ENCODE data around the gene STX5. TPM values are rescaled to one million over a fixed set of nuclear protein-coding genes. Genes with fewer than 3 reads are reported as not detected.

The STX5 gene
- total and polyA plus RNA-seq, 9 of the 15 experiments (the other 6 are each of a cell fraction or from before 2014, with no cell fraction given): 2.8 to 28.6 (median 23.7) TPM

DNA sequence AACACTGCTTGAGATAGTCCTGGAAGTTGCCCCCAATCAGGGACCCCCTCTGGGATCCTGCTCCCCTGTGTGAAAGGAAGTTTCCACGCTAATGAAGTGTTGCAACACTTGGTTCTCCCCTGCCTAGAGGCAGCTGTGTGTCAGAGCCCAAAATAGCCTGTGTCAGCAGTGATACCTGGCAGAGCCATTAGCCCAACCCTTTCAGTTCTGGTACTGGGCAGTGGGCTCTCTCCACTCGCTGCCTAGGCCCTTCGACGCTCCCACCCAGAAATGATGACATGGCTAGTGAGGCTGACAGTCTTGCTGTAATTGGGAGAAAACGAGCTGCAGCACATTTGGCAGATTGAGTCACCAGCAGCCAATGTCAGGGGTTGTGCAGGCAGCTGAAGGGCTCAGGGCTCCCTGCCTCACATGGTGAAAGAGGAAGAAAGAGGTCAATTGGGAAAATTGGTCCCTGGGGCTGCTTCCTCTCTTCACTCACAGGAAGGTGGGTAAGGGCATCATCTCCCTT lies 25.2 kb downstream of the STX5 start:
- Histone ChIP-seq H3K9me3 (replicated peaks; ENCODE audit: control insufficient read depth, insufficient read depth, low read depth, low read length) (no peaks in the 10 kb centered on the region), H4K20me1 (replicated peaks; ENCODE audit: control insufficient read depth, insufficient read depth, low read length) (peaks cover 9% of the 10 kb centered on the region; the same call in 1 of the 2 replicates), H2AFZ (ENCODE audit: low read depth, low read length) (peak overlapping the region; percentile 79; the same call in 1 of the 2 replicates), H3K4me3 (peak overlapping the region; percentile 94), H3K36me3 (ENCODE audit: control insufficient read depth, insufficient read depth, low read length) (peaks cover 26% of the 10 kb centered on the region), H3K4me2 (ENCODE audit: insufficient read depth, low read length) (peak overlapping the region; percentile 97), H3K27ac (ENCODE audit: extremely low read depth, low read depth, low read length) (peak overlapping the region; percentile 72; the same call in 2 of the 3 replicates), H3K27me3 (ENCODE audit: control insufficient read depth in 2 of 2, insufficient read depth in 2 of 2, low read length in 2 of 2) (no peaks in the 10 kb centered on the region), H3K79me2 (ENCODE audit: control insufficient read depth, insufficient read depth, low read length) (peaks cover 28% of the 10 kb centered on the region), H3K9me1 (ENCODE audit: control insufficient read depth, insufficient read depth, low read length) (no peaks in the 10 kb centered on the region), H3K4me1 (replicated peaks in 1 of 2; ENCODE audit: control insufficient read depth in 2 of 2, insufficient read depth in 2 of 2, low read length in 2 of 2) (peaks cover 11 to 19% of the 10 kb centered on the region in 2 experiments; a peak in 4 of 5 replicates), H3K9ac (ENCODE audit: insufficient read depth in 1 of 2, low read depth in 2 of 2, low read length in 2 of 2) (peak overlapping the region; percentile 70 to 90; a peak in 3 of 4 replicates)
- peak in 2 of 4 experiments; percentile 7 to 31 for DNase-seq (ENCODE audit: extremely low read depth in 1 of 4, low spot score in 3 of 4)
- no TSS peak for BruUV-seq (replicated peaks)
- ChIA-PET CTCF (ENCODE audit: low intra/inter-chr PET ratio) (no interaction called here), POLR2A (interaction anchor here (0.6 to 3.5 kb wide), 19 partner anchors 10 to 74 kb away, joined by 3 to 40 read pairs (median 6); partner anchors contain the start of genes SLC3A2, STX5, WDR74 and ZBTB3)
- TF ChIP-seq ZNF316 (IDR thresholded peaks at IDR 0.05) (peak; percentile 51), PHF21A (IDR thresholded peaks at IDR 0.05; ENCODE audit: borderline replicate concordance, low read depth) (no peak), ZNF354B (CRISPR knock-in tag; IDR thresholded peaks at IDR 0.05) (no peak), RNF219 (CRISPR knock-in tag; IDR thresholded peaks at IDR 0.05) (no peak), NEUROD1 (IDR thresholded peaks at IDR 0.05; ENCODE audit: borderline replicate concordance, low read depth, low read length, partially characterized antibody) (no peak), C11orf30 (IDR thresholded peaks at IDR 0.05; ENCODE audit: low read depth) (peak; percentile 53; the same call in 1 of the 2 replicates), CEBPB (tag; IDR thresholded peaks at IDR 0.05) (peak; percentile 90), CEBPG (CRISPR knock-in tag; IDR thresholded peaks at IDR 0.05) (peak; percentile 63), CEBPG (tag; conservative IDR thresholded peaks at IDR 0.05 in 1 of 2, IDR thresholded peaks at IDR 0.05 in 1 of 2) (peak; percentile 60 to 64; a peak in 3 of 4 replicates), MEF2A (IDR thresholded peaks at IDR 0.05; ENCODE audit: control insufficient read depth, low read depth, low read length) (peak; percentile 74; the same call in 1 of the 2 replicates), KDM2B (CRISPR knock-in tag; IDR thresholded peaks at IDR 0.05) (no peak)
- TF ChIP-seq, protein P1, sequence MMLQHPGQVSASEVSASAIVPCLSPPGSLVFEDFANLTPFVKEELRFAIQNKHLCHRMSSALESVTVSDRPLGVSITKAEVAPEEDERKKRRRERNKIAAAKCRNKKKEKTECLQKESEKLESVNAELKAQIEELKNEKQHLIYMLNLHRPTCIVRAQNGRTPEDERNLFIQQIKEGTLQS (IDR thresholded peaks at IDR 0.05): peak; percentile 48
- TF ChIP-seq, protein P1 (CRISPR knock-in tag; conservative IDR thresholded peaks at IDR 0.05): no peak
- in situ Hi-C loops (cut with MboI): no loop called here
- intact Hi-C loops (cut with micrococcal nuclease): loop anchor here (5.0 kb wide), 1 partner anchor 56 kb away; no protein-coding TSS in a partner anchor
- no peak for FAIRE-seq
- ATAC-seq: peak; percentile 6; the same call in 1 of the 3 replicates
- 32% methylated on average over 5 of the region's 5 CpGs for WGBS (ENCODE audit: insufficient coverage, low coverage, missing lambda C conversion rate)

Data from K562 (cell line).